ENCODE results near the gene CTR9.

Gene CTR9

DNA sequence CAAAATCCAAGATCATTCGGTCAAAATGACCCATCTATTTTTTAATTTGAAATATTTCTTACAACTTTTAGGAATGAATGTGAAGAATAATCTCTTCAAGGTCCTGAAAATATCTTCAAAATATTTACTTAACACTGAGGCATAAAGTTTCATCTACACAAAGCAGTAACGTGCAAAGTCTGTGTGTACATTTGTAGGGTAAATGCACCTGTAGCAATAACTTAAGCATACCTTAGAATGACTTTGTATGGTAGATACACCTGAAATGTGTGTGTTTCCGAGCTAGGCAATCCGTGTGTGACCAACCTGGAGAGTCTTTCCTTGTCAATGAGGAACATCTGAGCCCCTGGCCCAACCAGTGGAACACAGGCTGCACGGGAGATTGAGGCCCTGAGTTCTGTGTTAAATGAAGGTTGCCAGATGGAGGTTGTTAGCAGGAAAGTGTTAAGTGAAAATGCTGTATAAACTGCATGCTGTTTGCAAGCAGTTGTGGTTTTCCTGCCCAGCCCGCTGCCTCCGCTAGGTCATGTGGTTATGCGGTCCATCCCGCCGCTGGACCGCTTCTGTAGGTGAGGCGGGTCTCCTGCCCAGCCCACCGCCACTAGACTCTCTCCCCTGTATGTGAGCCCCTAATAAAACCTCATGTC, 7.6 kb upstream of the CTR9 start:
- DNase-seq: no peak

DNA sequence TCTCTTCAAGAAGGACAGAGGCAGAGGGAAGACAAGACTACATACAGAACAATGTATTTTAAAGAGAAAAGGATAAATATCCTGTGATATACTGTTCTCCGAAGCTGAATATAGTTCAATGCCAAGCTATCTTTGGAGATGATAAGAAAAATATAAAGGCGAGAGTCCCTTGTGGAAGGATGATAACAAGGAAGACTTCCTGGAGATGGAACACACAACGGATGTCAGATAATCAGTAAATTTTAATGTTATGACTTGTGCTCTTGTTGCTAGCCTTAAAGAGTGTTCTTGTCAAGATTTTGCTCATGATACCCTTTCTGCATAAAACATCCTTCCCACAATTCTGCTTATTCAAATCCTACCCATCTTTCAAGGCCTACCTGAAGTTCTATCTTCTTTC, 6.8 kb upstream of the CTR9 start:
- no peak for DNase-seq

DNA sequence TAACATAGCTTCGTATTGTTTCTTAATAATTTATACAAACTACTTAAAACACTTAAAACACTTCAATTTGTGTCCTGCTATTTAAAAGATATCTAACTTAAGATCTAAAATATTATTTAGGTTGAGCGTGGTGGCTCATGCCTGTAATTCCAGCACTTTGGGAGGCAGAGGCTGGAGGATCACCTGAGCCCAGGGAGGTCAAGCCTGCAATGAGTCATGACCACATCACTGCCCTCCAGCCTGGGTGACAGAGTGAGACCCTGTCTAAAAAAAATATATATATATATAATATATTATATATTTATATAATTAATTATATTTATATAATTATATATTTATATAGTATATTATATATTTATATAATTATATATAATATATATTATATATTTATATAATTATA, 4.2 kb upstream of the CTR9 start:
- no peak for DNase-seq

DNA sequence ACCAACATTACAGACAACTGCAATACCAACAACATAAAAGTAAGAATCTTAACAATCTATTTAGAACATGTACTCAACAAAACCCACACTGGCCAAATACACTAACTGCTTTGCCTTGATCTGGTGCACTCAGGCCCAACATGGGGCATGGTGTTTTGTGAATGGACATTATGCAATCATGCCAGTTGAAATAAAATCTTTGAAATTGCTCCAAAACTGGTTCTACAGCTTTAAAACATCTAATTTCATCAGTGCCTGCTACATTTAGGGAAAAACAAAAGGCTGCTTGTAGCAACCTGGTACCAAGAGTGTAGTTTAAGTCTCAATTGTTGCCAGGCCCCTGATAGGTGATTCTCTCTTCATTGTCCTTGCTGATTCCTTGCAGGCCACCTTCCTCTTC, 3.3 kb upstream of the CTR9 start:
- no peak for DNase-seq

DNA sequence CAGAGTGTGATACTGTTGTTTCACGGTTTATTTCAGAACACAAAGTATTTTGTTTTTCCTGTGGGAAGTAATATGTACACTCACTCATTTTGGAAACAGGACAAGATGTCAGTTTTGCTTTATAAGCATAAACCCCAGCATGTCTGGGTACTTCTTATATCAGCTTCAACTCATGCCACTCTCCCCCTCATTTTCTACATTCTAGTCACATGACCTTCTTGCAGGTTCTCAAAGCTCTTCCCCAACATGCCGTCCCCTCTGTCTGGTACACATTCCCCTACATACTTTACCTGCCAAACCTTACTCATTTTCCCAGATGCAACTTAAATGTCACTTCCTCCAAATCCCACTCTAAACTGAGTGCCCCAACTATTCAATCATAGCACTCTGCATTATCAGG, 1.6 kb upstream of the CTR9 start:
- DNase-seq: no peak

DNA sequence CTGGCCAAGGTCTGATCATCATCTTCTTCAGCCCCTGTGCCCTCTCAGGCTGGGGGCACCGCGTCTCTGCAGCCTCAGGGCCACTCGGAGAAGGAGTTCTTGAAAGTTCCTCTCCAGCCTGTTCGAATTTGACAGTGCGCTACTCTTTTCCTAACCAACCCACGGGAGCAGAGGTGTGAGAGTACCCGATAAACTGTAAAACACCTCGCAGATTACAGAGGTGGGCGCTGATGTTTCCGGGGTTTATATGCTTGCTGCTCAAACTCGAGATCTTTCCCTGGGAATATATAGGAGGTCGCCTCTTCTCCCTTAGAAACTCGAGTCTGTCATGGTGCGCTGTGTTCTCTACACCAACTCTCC, 515 bp downstream of the CTR9 start:
- no peak for DNase-seq

DNA sequence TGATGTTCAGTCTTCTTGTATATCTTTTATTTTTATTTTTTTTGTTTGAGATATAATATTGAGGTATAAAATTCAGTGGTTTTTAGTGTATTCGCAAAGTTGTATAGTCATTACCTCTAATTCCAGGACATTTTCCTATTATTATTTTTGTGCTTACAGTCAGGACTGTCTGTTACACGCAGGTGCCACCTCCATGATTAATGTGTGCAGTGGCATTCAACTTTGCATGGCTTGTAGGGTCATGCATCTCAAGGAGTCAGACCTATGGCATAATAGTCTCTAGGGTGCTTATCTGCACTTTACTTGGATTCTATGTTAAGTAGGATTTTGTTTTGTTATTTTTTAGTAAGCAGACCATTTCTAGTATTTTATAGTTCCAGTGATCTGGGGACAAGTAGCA, 1.0 kb downstream of the CTR9 start:
- DNase-seq: no peak

DNA sequence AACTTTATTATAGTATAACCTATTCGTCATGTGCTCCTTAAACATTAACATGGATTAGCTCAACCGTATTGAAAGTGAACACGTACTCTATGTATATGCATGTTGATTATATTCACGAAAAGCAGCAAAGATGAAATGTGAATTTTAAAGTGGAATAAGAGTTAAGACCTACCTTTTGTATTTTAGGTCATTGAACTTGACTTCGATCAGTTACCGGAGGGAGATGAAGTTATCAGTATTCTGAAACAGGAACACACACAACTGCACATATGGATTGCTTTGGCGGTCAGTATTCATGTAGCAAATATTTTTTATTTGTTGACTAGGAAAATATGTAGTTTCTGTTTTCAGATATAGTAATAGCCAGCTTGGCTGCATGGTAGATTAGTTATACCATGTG, 1.4 kb downstream of the CTR9 start:
- no peak for DNase-seq

DNA sequence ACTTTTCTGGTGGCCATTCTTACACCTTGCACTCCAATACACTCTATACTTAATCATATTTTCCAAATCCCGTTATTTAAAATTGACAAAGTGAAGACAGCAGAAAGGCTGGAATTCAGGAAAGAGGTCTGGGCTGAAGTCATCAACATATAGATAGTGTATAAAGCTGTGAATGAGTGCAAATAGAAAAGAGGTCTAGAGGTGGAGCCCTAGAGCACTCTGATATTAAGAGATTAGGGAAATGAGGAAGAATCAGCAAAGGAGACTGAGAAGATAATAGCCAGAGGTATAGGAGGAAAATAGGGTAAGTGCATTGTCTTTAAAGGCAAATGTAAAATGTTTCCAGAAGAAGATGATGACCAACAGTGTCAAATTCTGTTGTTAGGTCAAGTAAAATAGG, 7.9 kb downstream of the CTR9 start:
- DNase-seq: no peak

DNA sequence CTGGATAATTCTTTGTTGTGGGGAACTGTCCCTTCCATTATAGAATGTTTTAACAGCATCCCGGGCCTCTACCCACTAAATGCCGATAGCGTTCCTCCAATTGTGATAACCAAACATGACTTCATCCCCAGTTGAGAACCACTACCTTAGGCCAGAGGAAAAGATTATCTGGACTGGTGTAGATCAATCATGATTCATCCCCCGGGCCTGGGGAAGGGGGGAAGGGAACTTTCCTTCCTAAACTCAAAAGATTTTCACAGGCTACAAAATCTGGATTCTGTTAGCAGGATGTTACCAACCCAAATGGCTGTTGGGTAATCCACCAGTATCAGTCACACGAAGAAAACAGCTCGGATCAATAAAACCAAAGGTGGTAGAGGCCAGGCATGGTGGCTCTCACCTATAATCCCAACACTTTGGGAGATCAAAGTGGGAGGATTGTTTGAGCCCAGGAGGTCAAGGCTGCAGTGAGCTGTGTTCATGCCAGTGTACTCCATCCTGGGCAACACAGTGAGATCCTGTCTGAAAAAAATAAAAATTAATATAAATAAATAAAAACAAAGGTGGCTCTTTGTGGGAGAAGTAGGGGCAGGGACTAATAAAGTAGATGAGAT, 10.1 kb downstream of the CTR9 start:
- no peak for DNase-seq

DNA sequence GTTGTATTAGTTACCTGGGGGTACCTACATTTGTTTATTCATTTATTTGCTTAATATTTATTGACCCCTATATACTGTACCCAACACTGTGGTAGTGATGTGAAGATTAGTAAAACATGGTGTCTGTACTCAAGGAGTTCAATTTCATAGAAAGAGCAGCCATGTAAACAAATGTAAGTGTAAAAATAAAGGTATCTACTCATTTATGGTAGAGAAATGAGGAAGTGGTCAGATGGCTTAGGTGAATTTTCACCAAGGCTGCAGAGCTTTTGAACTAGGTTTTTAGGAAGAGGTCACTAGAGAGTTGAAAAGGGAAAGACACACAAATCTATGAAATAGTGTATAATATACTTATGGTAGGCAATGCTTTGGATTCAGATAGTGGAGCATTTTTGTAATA, 11.1 kb downstream of the CTR9 start:
- no peak for DNase-seq

DNA sequence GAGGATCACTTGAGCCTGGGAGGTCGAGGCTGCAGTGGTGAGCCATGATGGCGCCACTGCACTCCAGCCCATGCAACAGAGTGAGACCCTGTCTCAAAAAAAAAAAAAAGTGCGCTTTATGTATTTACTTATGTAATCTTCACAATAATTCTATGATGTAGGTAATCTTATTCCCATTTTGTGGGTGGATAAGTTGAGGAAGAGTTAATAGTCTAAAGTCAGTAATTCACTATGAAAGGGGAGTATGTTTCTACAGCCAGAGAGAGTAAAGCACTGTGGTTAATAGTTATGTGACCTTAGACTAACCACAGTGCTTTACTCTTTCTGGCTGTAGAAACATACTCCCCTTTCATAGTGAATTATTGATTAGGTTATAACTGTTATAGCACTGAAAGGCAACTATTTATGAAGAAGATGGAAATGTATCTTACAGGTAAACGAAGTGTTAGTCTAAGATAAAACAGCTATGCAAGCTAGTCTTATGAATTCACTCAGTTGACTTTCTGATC, 11.9 kb downstream of the CTR9 start:
- no peak for DNase-seq

DNA sequence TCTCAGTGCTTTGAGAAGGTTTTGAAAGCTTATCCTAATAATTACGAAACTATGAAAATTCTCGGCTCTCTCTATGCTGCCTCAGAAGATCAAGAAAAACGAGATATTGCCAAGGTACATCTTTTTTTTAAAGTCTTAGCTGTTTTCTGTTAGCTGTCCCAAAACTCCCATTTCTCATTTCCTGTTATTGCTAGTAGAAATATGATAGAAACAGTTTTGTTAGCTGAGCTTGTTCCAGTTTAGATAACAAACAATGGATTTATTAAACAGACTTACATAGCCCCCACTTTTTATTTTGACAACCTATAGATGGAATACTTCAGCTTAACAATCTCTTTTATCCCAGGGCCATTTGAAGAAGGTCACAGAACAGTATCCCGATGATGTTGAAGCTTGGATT, 12.7 kb downstream of the CTR9 start:
- no peak for DNase-seq

DNA sequence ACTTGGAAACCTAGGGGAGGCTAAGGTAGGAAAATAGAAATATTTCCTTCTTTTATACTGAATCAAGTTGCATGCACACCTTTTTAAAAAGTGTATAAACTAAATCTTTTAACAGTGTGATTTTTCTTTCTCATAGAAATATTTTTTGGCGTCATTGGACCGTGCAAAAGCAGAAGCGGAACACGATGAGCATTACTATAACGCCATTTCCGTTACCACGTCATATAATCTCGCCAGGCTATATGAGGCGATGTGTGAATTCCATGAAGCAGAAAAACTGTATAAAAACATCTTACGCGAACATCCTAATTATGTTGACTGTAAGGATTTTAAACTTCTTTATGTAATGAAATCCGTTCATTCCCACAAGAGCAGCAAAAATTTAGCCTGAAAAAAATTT, 13.4 kb downstream of the CTR9 start:
- DNase-seq: no peak

DNA sequence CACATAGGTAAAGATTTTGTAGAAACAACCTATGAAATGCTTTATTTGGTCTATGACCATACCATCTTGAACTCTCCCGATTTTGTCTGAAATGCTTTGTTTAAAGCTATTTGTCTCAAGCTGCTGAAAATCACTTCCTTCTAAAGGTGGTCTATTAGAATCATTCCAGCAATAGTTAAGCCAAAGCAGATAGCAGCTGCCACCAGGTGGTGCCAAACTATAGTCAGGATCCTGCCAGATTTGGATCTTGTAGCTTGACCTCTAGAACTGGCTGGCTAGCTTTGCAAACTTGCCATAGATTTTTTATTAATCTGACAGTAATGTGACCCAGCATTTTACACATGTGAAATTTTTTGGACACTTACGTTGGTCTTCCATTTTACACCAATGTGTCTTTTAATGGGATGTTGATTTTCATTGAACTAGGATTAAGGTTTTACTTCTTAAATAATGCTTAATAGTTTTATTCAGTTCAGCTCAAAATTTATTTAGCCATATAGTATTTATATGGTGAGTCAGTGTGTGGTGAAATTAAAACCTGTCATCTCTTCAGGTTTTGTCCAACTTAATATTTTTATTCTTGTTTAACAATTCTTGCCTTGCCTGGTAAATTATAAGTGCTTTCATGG, 19.7 kb downstream of the CTR9 start:
- DNase-seq: no peak

DNA sequence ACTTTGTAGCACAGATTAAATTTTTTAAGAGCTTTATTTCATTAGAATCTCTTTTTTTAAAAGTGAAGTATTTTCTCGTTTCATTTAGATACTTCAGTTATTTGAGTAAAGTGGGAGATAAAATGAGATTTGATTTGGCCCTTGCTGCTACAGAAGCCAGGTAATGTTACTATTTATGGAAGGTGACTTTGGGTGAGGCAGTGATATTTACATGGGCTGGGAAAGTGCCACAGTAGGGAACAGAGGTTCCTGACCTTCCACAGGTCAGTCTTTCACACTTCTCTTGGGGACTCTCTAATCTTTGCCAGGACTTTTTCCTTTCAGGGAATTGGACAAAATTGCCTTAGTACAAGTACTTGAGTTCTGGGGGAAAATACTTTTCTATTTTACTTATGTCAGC, 20.4 kb downstream of the CTR9 start:
- DNase-seq: no peak

DNA sequence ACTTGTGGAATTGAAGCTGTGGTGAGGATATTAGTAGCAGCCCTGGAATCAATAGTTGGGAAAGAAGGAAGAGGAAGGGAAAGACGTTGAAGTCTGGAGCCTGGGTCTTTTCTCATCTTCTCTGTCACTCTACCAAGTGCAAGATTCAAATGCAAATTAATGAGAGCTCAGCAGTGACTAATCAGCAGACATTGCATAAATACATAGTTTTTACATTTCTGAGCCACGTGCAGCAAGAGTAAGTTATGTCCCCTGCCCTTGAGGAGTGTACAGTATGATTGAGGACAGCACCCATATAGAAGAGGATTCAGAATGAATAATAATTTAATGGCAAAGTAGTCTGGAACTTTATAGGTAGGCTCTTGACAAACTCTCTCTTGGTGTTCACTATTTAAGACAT, 23.8 kb downstream of the CTR9 start:
- no peak for DNase-seq

DNA sequence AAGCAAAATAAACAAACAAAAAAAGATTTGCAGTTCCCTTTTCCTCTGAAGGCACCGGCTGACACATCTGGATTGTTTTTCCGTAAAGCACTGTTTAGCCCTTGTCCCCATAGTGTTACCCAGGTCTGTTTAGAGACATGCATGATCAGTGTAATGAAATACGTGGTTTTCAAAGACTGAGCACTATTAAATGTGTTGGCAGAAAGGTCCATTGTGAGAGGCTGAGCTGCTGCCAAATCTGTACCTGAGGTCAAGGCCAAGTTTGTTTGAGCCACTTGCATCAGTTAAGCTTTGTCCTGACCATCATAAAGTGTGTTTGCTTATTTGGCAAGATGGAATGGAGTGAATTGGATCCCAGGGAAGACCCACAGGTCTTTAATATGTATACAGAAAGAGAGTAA, 26.3 kb downstream of the CTR9 start:
- DNase-seq: no peak

DNA sequence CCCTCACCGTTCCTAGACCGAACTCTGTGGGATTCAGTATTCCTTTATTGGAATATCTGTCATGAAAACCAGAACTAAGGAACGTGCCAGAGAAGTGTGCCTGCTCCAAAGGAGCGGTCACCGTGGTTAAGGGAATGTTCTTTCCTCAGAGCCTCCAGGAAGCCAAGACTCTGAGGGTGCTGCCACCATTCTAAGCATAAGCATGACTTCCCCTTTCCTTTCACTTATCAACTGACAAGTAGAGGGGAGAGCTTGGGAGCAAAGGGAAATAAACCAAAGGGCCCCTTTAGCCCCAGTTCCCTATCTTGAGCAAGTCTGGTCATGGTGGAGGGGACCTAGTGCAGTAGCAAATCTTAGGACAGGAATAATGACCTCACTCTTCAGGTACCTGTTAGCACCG, 26.8 kb downstream of the CTR9 start:
- no peak for DNase-seq

DNA sequence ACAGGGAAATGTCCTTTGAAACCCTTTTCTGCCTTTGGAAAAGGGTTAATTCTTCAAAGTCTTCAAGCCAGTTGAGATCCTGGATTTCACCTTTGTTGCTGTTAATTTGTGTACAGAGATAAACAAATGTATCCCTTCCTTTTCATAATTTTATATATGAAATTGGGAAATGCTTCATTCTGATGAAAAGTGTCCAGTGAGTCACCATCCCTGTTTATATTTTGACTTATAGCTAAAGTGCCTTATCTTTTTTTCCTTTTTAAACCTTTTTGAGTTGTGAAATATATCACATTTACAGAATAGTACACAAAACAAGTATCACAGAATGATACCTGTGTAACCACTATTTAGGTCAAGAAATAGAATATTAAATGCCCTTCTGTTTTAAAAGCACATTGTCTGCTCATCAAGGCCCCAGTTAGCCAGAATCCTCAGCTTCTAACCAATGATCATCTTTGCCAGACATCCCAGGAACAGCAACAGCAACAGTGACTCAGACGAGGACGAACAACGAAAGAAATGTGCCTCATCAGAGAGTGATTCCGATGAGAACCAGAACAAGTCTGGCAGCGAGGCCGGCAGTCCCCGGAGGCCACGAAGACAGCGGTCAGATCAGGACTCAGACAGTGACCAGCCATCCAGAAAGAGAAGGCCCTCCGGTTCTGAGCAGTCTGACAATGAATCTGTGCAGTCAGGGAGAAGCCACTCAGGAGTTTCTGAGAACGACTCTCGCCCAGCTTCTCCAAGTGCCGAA, 27.3 kb downstream of the CTR9 start:
- no peak for DNase-seq

DNA sequence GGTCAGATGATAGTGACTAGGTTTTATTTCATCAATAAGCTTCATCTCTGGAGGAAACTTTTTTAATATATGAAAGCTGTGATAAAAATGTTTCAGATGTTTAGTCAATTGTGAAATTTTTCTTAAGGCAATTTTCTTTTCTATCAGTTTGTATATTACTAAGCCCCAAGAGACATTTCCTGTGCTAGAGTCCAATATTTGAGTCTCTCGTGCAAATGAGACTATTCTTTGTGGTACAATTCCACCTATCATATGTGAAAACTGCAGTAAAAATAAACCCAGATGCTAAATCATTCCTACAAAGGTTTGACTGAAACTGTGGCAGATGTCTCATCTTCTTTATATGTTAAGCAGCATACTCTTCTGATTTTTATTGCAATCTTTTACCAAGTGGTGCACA, 28.0 kb downstream of the CTR9 start:
- no peak for DNase-seq

DNA sequence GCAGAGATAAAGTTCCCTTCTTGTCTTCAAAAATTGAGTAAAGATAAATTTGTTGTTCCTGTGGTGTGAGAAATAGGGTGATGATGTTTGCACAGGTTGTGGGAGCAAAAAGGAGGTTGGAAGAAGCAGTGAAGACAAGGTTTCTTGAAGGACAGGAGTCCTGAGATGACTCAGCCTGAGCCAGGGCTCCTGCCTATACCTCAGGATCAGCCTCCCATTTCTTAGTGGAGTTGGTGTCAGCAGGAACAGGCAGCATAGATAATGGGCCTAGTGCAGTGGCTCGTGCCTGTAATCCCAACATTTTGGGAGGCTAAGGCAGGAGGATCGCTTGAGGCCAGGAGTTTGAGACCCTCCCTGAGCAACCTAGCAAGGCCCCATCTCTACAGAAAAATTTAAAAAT, 29.0 kb downstream of the CTR9 start:
- DNase-seq: no peak

DNA sequence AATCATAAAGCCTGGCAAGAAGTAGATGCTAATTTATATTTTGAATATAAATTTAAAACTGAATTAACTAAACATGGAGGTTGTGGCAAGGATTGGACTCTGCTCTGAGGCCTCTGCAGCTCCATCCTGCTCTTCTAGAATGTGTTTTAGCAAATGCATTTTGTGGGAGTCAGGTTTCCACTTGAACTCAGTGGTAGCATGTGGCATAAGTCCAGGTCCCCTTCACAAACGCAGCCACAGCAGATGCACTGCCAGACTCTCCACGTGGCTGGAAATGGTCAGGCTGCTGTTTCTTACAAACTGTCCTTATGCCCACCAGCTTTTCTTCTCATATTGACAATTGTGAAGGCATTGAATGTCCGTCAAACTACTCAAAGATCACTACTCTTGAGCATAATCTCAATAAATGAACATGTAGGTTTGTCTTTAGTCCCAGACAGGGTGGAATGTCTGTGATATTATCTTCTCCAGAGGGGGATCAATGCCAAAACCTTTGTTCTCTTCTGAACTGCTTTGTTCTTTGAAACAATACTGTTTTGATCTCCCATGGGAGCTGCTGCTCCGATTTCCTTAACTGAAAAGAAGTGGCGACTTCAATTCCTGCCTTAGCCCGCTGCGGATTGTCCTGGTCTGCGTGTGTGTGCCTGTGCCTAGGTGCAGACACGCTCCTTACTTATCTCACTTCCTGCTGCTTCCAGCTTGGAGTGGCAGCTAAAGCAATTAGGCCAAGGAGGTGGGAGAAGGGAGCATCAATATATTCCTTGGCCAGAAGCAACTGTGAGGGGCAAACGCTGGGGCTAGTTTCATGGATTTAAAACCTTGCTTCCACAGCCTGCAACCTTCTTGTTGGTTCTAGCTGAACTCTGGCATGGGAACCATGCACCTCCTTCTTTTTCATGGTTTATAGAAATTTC, 33.4 kb downstream of the CTR9 start:
- peak; percentile 8 for DNase-seq
